ENCODE measurements around the gene REPS1.

GRCh38 chr6:138953451-138953850 is 34.6 kb downstream of the REPS1 start:
- no peak for TF ChIP-seq CTCF (IDR thresholded peaks at IDR 0.05; ENCODE audit: low read depth, low read length, poor library complexity, severe bottlenecking)
- TF ChIP-seq EZH2phosphoT487 (IDR thresholded peaks at IDR 0.05; ENCODE audit: borderline replicate concordance, low read length), result no peak

Data from DOHH2 (cell line).